KMS-11 (cell line): ENCODE data around the gene ATG101.

ENCODE experiments used
- H2AFZ ChIP-seq: fragments of 200-600 bp; sonication (generic); 2 replicates; pipeline ENCODE4 v1.6.1; 2016; ENCODE audit warnings: antibody characterized with exemption, mixed run types, low read depth
- H3K27ac ChIP-seq: fragments of 200-600 bp; sonication (generic); 2 replicates; pipeline ENCODE4 v1.6.1; 2016; ENCODE audit warnings: mild to moderate bottlenecking, mixed run types
- H3K27me3 ChIP-seq: fragments of 200-600 bp; sonication (generic); 2 replicates; pipeline ENCODE4 v1.6.1; 2017; ENCODE audit warnings: mild to moderate bottlenecking, low read depth, mixed run types, moderate library complexity; ENCODE audit not compliant: insufficient read depth
- H3K36me3 ChIP-seq: fragments of 200-600 bp; sonication (generic); 2 replicates; pipeline ENCODE4 v1.6.1; 2017; ENCODE audit warnings: mild to moderate bottlenecking, mixed run types; ENCODE audit not compliant: insufficient read depth
- H3K4me1 ChIP-seq: fragments of 200-600 bp; sonication (generic); 2 replicates; pipeline ENCODE4 v1.6.1; 2016; ENCODE audit warnings: mild to moderate bottlenecking, low read depth, mixed run types; ENCODE audit not compliant: poor library complexity, severe bottlenecking
- H3K4me2 ChIP-seq: fragments of 200-600 bp; sonication (generic); 2 replicates; pipeline ENCODE4 v1.7.0; 2016; ENCODE audit warnings: mild to moderate bottlenecking, mixed run types
- H3K4me3 ChIP-seq: fragments of 200-600 bp; sonication (generic); IDR thresholded peaks from 2 replicates; pipeline ENCODE4 v1.6.1; 2017; ENCODE audit warnings: low read depth, low read length, mixed read lengths; ENCODE audit not compliant: insufficient read depth
- H3K79me2 ChIP-seq: fragments of 200-600 bp; sonication (generic); 2 replicates; pipeline ENCODE4 v1.6.1; 2016; ENCODE audit warnings: low read depth, mixed run types; ENCODE audit not compliant: insufficient read depth
- H3K9ac ChIP-seq: fragments of 200-600 bp; sonication (generic); 2 replicates; pipeline ENCODE4 v1.6.1; 2016; ENCODE audit warnings: mild to moderate bottlenecking, mixed run types
- H4K20me1 ChIP-seq: fragments of 200-600 bp; sonication (generic); 2 replicates; pipeline ENCODE4 v1.6.1; 2016; ENCODE audit warnings: mild to moderate bottlenecking, mixed run types; ENCODE audit not compliant: insufficient read depth
- TF ChIP-seq, protein P1 (sequence below): fragments of 200-600 bp; sonication (generic); conservative IDR thresholded peaks from 2 replicates; pipeline ENCODE4 v1.6.1; 2017; ENCODE audit warnings: low read depth, mild to moderate bottlenecking, antibody characterized with exemption, low read length, moderate library complexity, mixed read lengths

ATG101 gene

DNA sequence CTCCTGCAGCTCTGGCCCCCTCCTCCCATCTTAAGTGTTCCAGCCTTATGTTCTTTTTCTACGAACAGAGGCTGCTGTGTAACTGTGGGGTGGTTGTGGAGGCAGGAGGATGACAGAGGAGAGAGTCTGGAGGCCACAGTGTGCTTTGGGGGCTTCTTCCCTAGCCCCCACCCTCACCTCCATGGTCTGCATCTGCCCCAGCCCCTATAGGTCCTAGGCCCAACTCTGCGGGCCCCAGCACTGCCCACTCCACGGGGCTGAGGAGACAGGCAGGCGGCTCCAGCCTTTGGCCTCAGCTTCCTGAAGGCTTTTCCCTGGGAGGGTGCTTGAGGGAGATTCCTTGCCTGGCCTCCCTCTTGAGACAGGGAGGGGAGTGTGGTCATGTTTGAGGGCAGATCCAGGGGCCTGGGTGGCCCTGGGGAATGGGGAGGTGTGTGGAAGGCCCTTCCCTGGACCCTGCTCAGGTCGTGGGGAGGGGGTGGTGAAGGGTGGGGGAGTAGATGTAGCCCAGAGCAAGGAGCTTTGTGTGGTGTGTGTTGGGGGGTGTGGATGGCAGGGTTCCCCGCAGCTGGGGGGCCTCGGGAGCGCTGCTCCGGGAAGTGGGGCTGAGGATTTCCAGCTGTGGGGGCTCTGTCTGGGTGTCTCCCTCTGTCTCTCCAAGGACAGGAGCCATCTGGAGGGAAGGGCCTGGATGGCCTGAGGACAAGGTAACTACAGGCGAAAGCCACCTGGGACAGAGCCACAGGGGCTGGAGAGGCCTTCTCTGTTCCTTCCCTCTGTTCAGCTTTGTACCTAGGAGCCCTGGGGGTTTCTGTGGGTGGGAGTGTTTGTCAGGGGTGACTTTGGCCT, 10.8 kb downstream of the ATG101 start:
- Histone ChIP-seq H3K9ac (no peak overlapping the region), H3K79me2 (no peaks in the 10 kb centered on the region), H3K27ac (no peak overlapping the region), H3K36me3 (no peaks in the 10 kb centered on the region), H4K20me1 (no peaks in the 10 kb centered on the region), H3K4me2 (no peak overlapping the region; the same call in 1 of the 2 replicates), H2AFZ (no peak overlapping the region), H3K4me1 (peaks cover 31% of the 10 kb centered on the region), H3K4me3 (no peak overlapping the region), H3K27me3 (no peaks in the 10 kb centered on the region)
- TF ChIP-seq, protein P1, sequence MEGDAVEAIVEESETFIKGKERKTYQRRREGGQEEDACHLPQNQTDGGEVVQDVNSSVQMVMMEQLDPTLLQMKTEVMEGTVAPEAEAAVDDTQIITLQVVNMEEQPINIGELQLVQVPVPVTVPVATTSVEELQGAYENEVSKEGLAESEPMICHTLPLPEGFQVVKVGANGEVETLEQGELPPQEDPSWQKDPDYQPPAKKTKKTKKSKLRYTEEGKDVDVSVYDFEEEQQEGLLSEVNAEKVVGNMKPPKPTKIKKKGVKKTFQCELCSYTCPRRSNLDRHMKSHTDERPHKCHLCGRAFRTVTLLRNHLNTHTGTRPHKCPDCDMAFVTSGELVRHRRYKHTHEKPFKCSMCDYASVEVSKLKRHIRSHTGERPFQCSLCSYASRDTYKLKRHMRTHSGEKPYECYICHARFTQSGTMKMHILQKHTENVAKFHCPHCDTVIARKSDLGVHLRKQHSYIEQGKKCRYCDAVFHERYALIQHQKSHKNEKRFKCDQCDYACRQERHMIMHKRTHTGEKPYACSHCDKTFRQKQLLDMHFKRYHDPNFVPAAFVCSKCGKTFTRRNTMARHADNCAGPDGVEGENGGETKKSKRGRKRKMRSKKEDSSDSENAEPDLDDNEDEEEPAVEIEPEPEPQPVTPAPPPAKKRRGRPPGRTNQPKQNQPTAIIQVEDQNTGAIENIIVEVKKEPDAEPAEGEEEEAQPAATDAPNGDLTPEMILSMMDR: no peak

DNA sequence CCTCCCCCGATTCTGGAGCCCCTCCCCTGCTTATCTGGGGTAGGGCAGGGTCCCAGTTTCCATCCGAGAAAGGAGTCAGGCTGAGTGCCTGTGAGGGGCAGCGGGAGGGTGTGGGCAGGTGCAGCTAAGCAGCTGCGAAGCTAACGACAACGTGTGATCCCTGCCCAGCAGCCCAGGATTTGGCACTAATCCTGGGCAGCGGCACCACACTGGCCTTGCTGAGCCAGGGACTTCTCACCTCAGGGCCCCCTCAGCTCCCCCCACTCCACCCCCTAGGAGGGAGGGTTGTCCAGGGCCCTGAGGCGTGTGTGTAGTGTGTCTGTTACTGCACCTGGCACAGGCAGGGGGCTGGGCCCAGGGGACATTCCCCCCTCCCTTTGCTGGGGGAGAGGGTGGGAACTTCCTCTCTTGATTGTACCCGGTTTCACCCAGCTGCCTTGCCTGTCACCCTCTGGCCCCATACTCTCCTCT, 11.5 kb downstream of the ATG101 start:
- TF ChIP-seq, protein P1: no peak
- H3K4me2 ChIP-seq: no peak overlapping the region; the same call in 1 of the 2 replicates
- no peaks in the 10 kb centered on the region for H3K36me3 ChIP-seq
- no peak overlapping the region for H3K27ac ChIP-seq
- H3K27me3 ChIP-seq: no peaks in the 10 kb centered on the region
- no peaks in the 10 kb centered on the region for H4K20me1 ChIP-seq
- H3K9ac ChIP-seq: no peak overlapping the region
- H3K4me1 ChIP-seq: peaks cover 31% of the 10 kb centered on the region
- no peaks in the 10 kb centered on the region for H3K79me2 ChIP-seq
- H3K4me3 ChIP-seq: no peak overlapping the region
- H2AFZ ChIP-seq: no peak overlapping the region

DNA sequence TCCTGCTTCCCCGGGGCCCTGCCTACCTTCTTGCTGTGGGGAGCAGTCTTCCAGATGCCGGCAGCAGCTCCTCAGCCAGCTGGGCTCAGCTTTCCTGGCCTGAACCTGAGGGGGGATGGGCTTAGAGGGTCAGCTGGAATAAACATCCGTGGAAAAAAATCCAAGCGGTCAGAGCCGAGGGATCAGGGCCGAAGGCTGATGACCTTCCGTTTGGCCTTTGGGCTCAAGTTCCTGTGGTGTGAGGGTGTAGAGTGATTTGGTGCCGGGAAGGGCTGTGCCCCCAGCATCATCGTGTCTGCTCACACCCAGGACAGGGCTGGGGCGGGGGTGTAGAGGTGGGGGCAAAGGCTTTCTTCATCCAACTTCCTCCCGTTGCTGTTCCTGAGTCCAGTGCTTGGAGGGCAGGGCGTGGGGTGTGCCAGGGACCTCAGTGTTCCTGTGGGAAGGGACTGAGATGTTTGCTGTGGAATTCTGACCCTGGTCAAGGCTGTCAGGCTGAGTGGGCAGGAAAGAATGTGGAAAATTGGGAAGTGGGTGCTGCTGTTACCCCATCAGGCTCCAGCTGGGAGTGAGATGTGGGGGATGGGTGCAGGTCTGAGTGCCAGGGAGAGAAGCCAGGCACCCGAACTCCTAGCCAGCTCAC, 12.4 kb downstream of the ATG101 start:
- no peak overlapping the region for H3K4me2 ChIP-seq
- TF ChIP-seq, protein P1: no peak
- H3K9ac ChIP-seq: no peak overlapping the region
- H3K27ac ChIP-seq: no peak overlapping the region
- H2AFZ ChIP-seq: no peak overlapping the region
- H3K4me1 ChIP-seq: peaks cover 31% of the 10 kb centered on the region
- H3K36me3 ChIP-seq: no peaks in the 10 kb centered on the region
- no peak overlapping the region for H3K4me3 ChIP-seq
- H3K27me3 ChIP-seq: no peaks in the 10 kb centered on the region
- H3K79me2 ChIP-seq: no peaks in the 10 kb centered on the region
- no peaks in the 10 kb centered on the region for H4K20me1 ChIP-seq

DNA sequence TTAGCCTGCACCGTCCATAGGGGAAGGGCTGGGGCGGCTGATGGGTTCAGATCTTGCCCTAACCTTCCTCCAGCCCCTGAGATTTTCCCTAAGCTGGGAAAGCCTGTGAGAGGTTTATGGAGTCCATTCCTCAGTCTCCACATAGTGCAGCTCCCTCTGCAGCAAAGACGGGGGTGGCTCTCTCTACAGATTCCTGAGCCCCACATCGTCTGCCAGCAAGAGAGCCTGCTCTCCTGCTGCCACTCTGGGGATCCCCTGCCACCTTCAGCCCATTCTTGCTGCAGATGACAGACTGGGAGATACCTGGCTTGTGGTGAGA, 12.8 kb downstream of the ATG101 start:
- no peak overlapping the region for H3K4me3 ChIP-seq
- no peaks in the 10 kb centered on the region for H3K36me3 ChIP-seq
- H3K4me2 ChIP-seq: peak overlapping the region; percentile 6; the same call in 1 of the 2 replicates
- H3K4me1 ChIP-seq: peaks cover 31% of the 10 kb centered on the region
- TF ChIP-seq, protein P1: no peak
- H3K27me3 ChIP-seq: no peaks in the 10 kb centered on the region
- H3K9ac ChIP-seq: no peak overlapping the region
- H3K79me2 ChIP-seq: no peaks in the 10 kb centered on the region
- H3K27ac ChIP-seq: no peak overlapping the region
- H4K20me1 ChIP-seq: no peaks in the 10 kb centered on the region
- H2AFZ ChIP-seq: no peak overlapping the region
